Neutrophil (primary cell): ENCODE data around the gene CREBBP.

Experiments used
- H3K27ac ChIP-seq: fragments of 200-600 bp; sonication (generic); 2 replicates; pipeline ENCODE4 v1.5.1; 2016; ENCODE audit warnings: mild to moderate bottlenecking, moderate library complexity
- H3K27me3 ChIP-seq: fragments of 200-600 bp; sonication (generic); 2 replicates; pipeline ENCODE4 v1.6.0; 2016; ENCODE audit warnings: mild to moderate bottlenecking
- H3K36me3 ChIP-seq: fragments of 200-600 bp; sonication (generic); 2 replicates; pipeline ENCODE4 v1.5.1; 2017
- H3K4me1 ChIP-seq, 2 experiments: fragments of 200-600 bp in 1 of 2; sonication (generic) in 1 of 2; 1 replicate in 1 of 2; 2 replicates in 1 of 2; pipeline versions ENCODE4 v1.5.1 to v1.6.1; 2013 to 2016; ENCODE audit warnings: low read depth in 1 of 2, low read length in 1 of 2, mild to moderate bottlenecking in 1 of 2, moderate library complexity in 1 of 2; ENCODE audit not compliant: control insufficient read depth in 1 of 2, insufficient read depth in 1 of 2
- H3K4me3 ChIP-seq, 2 experiments: fragments of 200-600 bp in 1 of 2; sonication (generic) in 1 of 2; 1 replicate in 1 of 2; 2 replicates in 1 of 2; pipeline ENCODE4 v1.5.1; 2013 to 2016; ENCODE audit warnings: low read depth in 1 of 2, low read length in 1 of 2, mild to moderate bottlenecking in 1 of 2, moderate library complexity in 1 of 2
- H3K9me3 ChIP-seq: fragments of 200-600 bp; sonication (generic); 2 replicates; pipeline ENCODE4 v1.5.1; 2016
- CTCF ChIP-seq: fragments of 200-600 bp; sonication (generic); IDR thresholded peaks from 2 replicates; pipeline ENCODE4 v1.5.1; 2016; ENCODE audit warnings: antibody characterized with exemption

Gene CREBBP

GRCh38 chr16:3766177-3766576 is 114.3 kb downstream of the CREBBP start:
- Histone ChIP-seq H3K27ac (no peak overlapping the region), H3K36me3 (peaks cover 100% of the 10 kb centered on the region), H3K4me3 (no peak overlapping the region), H3K4me1 (no peaks in the 10 kb centered on the region), H3K27me3 (no peaks in the 10 kb centered on the region), H3K9me3 (no peaks in the 10 kb centered on the region)
- TF ChIP-seq CTCF, result no peak

DNA sequence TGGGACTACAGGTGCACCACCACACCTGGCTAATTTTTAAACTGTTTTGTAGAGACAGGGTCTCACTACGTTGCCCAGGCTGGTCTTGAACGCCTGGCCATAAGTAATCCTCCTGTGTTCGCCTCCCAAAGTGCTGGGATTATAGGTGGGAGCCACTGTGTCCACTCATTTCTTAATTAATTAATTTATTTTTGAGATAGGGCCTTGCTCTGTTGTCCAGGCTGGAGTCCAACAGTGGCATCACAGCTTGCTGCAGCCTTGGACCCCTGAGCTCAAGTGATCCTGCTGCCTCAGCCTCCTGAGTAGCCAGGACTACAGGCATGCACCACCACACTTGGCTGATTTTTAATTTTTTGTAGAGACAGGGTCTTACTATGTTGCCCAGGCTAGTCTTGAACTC is 116.1 kb downstream of the CREBBP start:
- Histone ChIP-seq H3K9me3 (no peaks in the 10 kb centered on the region), H3K27ac (no peak overlapping the region), H3K36me3 (peaks cover 98% of the 10 kb centered on the region), H3K4me1 (no peaks in the 10 kb centered on the region), H3K27me3 (no peaks in the 10 kb centered on the region), H3K4me3 (no peak overlapping the region)
- TF ChIP-seq CTCF, result no peak

GRCh38 chr16:3762107-3762750 is 118.3 kb downstream of the CREBBP start:
- Histone ChIP-seq H3K27me3 (no peaks in the 10 kb centered on the region), H3K36me3 (peaks cover 97% of the 10 kb centered on the region), H3K4me3 (no peak overlapping the region), H3K4me1 (no peaks in the 10 kb centered on the region), H3K9me3 (no peaks in the 10 kb centered on the region), H3K27ac (no peak overlapping the region)
- no peak for TF ChIP-seq CTCF

DNA sequence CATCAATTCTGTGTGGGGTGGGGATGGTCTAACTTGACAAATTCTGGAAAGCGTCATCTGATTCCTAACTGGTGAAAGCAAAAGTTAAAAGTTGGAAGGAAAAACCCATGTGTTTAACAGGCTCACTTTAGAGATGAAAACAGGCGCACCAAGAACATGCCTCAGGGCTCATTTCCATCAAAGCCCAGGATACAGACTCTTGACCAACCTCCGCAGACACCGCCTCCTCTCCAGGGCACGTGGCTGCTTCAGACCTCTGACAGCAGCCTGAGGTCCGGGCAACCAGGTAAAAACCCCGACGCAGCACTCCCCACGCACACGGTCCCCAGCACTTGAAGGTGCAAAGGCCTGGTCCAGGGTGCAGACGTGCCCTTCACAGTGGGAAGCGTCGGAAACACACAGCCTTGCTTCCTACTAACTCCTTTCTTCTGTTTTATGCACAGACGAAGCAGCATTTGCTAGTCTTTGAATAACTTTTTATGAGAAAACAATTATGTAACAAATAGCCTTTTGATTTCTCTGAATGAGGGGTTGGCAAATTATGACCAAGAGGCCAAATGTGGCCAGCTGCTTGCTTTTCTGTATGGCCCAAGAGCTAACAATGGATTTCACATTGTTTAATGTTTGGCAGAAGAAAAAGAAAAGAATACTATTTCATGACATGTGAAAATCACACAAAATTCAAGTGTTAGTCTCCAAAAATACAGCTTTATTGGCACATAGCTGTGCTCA is 119.0 kb downstream of the CREBBP start:
- Histone ChIP-seq H3K9me3 (no peaks in the 10 kb centered on the region), H3K4me1 (no peaks in the 10 kb centered on the region), H3K27ac (no peak overlapping the region), H3K36me3 (peaks cover 97% of the 10 kb centered on the region), H3K27me3 (no peaks in the 10 kb centered on the region), H3K4me3 (no peak overlapping the region)
- TF ChIP-seq CTCF, result no peak

DNA sequence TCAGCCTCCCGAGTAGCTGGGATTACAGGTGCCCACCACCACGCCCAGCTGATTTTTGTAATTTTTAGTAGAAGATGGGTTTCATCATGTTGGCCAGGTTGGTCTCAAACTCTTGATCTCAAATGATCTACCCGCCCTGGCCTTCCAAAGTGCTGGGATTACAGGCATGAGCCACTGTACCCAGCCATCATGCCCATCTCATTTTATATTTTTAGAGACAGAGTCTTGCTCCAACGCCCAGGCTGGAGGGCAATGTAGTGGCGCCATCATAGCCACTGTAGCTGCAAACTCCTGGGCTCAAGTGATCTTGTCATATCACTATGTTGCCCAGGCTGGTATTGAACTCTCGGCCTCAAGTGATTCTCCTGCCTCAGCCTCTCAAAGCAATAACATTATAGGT is 120.0 kb downstream of the CREBBP start:
- TF ChIP-seq CTCF, result no peak
- Histone ChIP-seq H3K36me3 (peaks cover 97% of the 10 kb centered on the region), H3K27ac (no peak overlapping the region), H3K9me3 (no peaks in the 10 kb centered on the region), H3K4me3 (no peak overlapping the region), H3K4me1 (no peaks in the 10 kb centered on the region), H3K27me3 (no peaks in the 10 kb centered on the region)
